Activated CD4-positive, alpha-beta T cell treated with anti-CD3 and anti-CD28 coated beads, Interleukin-2, amount 50 U/mL, for 1 hour (primary cell): ENCODE measurements around the gene DCDC2B.
"Not testable (repeated sequence)": the region's sequence is repeated elsewhere in the genome, so short reads cannot be mapped to it uniquely, and the experiment has no call there.

ENCODE experiments used
- DNase-seq: peaks from one replicate; pipeline ENCODE4 v3.0.0-alpha.2; 2020

DCDC2B gene

DNA sequence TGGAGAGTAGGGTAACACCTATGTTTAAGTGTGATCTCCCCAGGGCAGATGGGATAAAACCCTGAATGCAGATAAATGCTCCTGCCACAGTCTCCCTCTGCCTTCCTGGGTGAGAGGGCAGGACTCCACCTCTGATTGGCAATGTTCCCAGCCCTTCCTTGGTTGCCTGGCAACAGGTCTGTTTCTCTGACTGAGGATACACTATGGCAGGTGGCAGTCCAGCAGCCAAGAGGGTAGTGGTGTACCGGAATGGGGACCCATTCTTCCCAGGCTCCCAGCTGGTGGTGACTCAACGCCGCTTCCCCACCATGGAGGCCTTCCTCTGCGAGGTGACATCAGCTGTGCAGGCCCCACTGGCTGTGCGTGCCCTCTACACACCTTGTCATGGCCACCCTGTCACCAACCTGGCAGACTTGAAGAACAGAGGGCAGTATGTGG is at the start of gene DCDC2B:
TSS of gene DCDC2B (plus strand) at position 199 of the 438 bp plus-strand sequence. CDS start at position 204, 5 bp downstream.
- no peak for DNase-seq

DNA sequence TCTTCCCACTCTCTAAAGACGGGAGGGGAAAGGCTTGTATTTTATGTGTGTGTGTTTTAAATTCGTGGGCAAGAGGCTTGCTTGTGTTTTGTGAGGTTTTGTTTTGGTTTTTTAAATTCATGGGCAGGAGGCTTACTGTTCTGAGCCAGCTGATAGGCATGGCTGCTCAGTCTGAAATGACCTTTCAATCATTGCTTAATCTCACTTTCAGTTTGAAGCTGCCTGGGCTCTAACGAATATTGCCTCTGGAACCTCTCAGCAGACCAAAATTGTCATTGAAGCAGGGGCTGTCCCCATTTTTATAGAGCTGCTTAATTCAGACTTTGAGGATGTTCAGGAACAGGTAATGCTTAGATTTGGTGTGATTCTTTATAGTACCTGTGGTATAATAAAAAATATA is 49.7 kb upstream of the DCDC2B start:
- DNase-seq: no peak

DNA sequence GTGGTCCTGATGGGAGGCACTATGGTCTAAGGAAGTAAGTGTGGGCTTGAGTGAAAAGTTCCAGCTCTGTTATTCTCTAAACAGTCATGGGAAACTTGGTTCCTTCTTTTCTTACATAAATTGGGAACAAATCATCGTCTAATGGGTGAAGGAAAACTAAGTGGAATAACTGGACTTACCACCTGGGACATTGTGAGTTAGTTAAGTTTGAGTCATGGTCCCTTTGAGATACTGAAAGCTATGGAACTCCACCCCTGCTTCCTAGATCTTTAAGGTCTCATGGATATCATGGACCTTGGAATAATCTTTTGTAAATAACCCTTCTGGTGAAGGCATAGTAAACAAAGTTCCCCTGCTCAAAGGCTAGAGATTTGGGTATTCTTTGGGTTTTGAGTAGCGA is 45.5 kb upstream of the DCDC2B start:
- DNase-seq: no peak

- not testable (repeated sequence) for DNase-seq
Measured at GRCh38 chr1:32165633-32166032, 43.3 kb upstream of the DCDC2B start.

GRCh38 chr1:32170991-32171390 is 37.9 kb upstream of the DCDC2B start:
- no peak for DNase-seq

- DNase-seq: no peak
Measured at GRCh38 chr1:32172621-32173245, 36.2 kb upstream of the DCDC2B start.

- DNase-seq: no peak
Measured at GRCh38 chr1:32178380-32179192, 30.3 kb upstream of the DCDC2B start.

DNA sequence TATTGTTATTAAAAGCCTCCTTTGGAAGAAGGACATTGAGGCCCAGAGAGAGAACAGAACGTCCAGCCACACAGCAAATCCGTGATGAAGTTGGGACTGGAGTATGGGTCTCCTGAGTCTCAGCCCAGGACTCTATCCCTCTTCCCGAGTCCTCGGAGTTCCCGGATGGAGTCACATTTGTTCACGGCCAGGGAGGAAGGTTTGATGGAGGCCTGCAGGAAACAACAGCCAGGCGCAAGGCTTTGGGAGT is 29.8 kb upstream of the DCDC2B start:
- DNase-seq: no peak

GRCh38 chr1:32179443-32180185 is 29.3 kb upstream of the DCDC2B start, which contains the start of gene TXLNA:
TXLNA (plus strand) TSS chr1:32179675; CDS start chr1:32180346, 671 bp downstream.
- DNase-seq: peak; percentile 83

DNA sequence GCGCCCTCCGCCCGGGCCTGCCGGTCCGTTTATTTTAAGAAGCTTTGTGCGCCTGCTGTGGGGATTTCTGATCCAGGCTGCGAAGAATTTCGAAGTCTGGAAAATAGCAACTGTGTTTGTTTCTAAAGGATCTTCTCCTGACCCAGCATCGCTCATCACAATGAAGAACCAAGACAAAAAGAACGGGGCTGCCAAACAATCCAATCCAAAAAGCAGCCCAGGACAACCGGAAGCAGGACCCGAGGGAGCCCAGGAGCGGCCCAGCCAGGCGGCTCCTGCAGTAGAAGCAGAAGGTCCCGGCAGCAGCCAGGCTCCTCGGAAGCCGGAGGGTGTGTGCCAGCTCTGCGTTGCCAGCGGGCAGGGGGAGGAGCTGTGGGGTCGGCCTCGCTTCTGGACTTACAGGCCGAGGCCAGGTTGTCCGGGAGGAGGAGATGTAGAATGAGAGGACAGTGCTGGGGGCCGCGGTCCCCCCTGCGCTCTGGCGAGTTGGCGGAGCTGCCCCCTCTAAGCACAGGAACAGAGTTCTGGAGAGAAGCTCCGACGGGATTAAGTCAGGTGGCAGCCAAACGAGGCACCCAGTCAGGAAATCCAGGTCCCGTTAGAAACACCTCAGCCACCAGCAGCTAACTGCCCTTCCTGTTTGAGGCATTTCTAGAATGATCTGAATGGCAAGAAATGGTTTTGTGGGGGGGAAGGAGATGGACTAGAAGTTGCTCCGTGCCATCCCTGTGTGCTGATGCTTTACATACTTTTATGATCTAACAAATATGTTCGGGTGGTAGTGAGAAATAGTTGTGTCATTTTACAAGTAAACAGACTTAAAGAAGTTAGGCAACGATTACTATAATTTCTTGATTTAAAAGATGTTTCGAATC is 28.5 kb upstream of the DCDC2B start:
- peak; percentile 21 for DNase-seq

GRCh38 chr1:32181065-32181464 is 27.8 kb upstream of the DCDC2B start:
- no peak for DNase-seq

- DNase-seq: no peak
Measured at GRCh38 chr1:32181563-32181962, 27.3 kb upstream of the DCDC2B start.

DNA sequence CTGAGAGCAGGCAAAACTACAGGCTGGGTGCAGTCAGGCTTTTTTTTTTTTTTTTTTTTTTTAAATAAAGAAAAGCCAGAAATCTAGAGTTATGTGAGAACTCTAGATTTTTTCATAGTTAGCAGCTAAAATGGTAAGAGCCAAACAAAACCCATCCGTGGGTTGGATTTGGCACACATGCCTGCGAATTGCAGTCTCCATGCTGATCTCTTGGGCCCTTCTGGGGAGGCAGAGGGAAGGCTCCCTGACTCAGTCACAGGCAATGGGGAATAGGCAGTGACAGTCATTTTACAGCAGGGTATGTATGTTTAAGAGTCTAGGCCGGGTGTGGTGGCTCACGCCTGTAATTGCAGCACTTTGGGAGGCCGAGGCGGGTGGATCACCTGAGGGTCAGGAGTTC is 26.8 kb upstream of the DCDC2B start:
- no peak for DNase-seq

DNA sequence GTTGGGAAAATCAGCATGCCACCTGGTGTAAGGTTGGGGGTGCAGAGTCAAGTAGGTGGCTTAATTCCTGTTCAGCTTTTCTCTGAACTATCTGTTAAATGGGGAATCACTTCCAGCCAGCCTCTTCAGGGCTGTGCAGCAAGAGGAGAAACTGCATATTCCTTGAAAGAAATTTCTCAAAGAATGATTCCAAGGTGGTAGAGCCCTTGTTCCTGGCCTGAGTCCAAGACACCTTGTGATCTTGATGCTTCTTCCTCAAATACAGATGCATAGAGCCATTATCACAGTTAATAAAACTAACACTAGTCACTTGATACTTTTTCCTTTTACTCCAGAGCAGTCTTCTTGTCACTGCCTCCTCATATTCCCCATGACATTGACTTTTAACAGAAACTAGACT is 24.2 kb upstream of the DCDC2B start:
- no peak for DNase-seq

DNA sequence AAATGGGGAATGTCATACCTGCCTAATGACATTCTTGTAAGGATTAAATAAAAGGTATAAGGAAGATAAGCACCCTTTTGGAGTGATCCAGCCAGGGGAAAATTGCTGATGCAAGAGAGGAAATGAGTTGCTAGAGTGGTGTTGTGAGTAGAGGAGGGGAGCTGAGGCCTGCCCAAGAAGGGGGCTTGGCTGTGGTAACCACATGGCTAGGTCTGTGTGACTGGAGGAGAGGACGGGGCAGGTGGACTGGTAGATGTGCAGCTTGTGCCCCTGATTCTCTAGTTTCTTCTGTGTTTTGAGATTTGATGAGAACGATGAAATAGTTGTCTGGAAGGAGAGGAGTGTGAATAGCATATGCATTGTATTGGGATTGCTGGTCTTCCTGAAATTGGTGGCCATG is 22.8 kb upstream of the DCDC2B start:
- no peak for DNase-seq

DNA sequence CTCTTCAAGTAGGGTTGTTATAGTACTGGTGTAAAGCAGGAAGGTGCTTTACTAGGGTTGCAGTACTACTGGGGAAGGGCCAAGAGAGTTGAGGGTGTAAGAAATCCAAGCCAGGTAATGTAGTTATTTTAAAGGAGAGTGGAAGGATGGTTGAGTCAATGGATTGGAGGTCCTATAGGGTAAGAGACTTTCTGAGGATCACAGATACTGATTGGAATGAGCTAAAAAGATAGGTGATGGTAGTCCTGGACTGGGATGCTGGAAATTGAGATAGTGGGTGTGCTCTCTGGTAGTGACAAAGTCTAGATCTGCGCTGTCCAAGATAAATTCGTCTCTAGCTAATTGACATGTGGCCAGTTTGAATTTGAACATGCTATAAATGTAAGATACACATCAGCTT is 22.4 kb upstream of the DCDC2B start:
- no peak for DNase-seq

DNA sequence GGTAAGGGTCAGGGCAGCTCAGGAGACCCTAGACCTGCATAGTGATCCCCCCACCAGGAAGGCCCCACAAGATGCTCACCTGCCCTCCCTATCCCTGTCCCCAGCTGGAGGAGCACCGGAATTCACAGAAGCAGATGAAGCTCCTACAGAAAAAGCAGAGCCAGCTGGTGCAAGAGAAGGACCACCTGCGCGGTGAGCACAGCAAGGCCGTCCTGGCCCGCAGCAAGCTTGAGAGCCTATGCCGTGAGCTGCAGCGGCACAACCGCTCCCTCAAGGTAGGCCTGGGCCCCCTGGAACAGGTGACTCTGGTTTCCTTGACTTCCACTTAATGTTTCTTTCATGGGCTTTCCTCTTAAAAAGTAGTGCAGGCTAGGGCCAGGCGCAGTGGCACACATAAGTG is 21.0 kb upstream of the DCDC2B start:
- no peak for DNase-seq

- DNase-seq: no peak
Measured at GRCh38 chr1:32192220-32192948, 16.5 kb upstream of the DCDC2B start.

DNA sequence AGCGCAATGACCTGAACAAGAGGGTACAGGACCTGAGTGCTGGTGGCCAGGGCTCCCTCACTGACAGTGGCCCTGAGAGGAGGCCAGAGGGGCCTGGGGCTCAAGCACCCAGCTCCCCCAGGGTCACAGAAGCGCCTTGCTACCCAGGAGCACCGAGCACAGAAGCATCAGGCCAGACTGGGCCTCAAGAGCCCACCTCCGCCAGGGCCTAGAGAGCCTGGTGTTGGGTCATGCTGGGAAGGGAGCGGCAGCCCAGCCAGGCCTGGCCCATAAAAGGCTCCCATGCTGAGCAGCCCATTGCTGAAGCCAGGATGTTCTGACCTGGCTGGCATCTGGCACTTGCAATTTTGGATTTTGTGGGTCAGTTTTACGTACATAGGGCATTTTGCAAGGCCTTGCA is 13.9 kb upstream of the DCDC2B start:
- DNase-seq: no peak

DNA sequence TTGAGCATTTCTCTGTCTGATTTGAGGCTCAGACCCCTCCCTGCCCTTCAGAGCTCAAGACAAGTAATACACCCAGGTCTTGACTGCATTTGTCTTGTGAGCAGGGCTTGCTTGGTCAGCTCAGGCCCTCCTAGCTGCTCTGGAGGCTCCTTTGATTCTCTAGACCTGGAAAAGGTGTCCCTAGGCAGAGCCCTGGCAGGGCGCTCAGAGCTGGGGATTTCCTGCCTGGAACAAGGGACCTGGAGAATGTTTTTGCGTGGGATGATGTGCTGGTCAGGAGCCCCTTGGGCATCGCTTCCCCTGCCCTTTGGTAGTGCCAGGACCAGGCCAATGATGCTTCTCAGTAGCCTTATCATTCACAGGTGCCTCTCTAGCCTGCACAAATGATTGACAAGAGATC is 13.4 kb upstream of the DCDC2B start:
- DNase-seq: no peak

DNA sequence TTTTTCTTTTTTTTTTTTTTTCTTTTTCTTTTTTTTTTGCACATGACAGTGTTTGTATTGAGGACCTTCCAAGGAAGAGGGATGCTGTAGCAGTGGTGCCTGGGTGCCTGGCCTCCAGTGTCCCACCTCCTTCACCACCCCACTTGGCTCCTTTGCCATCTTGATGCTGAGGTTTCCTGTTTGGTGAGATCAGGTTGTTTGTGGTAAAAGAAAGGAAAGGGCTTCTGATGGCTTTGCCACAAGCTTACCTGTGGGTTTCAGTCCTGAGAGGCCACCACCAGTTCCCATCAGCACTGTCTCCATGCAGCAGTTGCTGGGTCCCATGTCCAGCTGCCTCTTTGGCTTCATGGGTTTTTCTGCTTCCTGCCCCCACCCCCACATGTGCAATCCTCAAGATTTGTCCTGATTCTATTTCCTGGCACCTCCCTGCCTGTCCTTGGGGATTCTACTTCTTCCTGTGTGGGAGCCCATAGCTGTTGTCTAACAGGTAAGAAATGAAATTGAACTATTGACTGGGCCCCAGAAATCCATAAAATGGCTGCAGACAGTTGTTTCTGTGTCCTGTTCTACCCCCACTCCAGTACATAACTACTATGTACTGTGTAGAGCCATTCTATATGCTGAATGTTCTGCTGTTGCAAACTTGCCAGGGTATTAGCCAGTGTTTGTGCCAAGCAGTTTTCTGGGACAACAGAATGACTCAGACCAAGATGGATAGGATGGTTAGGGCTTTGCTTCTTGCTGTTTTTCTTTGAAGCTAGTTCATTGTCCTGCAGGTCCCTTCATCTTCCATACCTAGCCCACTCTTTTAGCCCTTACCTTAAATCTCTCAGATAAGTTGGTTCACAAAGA is 12.7 kb upstream of the DCDC2B start:
- no peak for DNase-seq
